Trophoblast cell (in vitro differentiated cells and primary cell): Measurements from ENCODE around the gene EVI5L.

Experiments used
- DNase-seq, 2 donors: peaks; one replicate each; pipeline ENCODE4 v3.0.0-alpha.2; 2016
- H2AFZ ChIP-seq: 2 replicates; pipeline ENCODE4 v1.6.1; 2013; ENCODE audit warnings: low read length, moderate library complexity, mild to moderate bottlenecking; ENCODE audit not compliant: insufficient read depth, poor library complexity
- H2AK5ac ChIP-seq: 2 replicates; pipeline ENCODE4 v1.6.1; 2013; ENCODE audit warnings: mild to moderate bottlenecking, low read length
- H2BK120ac ChIP-seq: 2 replicates; pipeline ENCODE4 v1.6.1; 2013; ENCODE audit warnings: low read length, mild to moderate bottlenecking, moderate library complexity; ENCODE audit not compliant: insufficient read depth, poor library complexity
- H2BK12ac ChIP-seq: 2 replicates; pipeline ENCODE4 v1.6.1; 2013; ENCODE audit warnings: mild to moderate bottlenecking, low read length, moderate library complexity
- H2BK5ac ChIP-seq: 2 replicates; pipeline ENCODE4 v1.6.1; 2013; ENCODE audit warnings: low read length, low read depth, moderate library complexity, mild to moderate bottlenecking; ENCODE audit not compliant: poor library complexity
- H3K14ac ChIP-seq: 2 replicates; pipeline ENCODE4 v1.6.1; 2013; ENCODE audit warnings: mild to moderate bottlenecking, low read length
- H3K18ac ChIP-seq: 2 replicates; pipeline ENCODE4 v1.6.1; 2013; ENCODE audit warnings: mild to moderate bottlenecking, low read length
- H3K23ac ChIP-seq: 2 replicates; pipeline ENCODE4 v1.6.1; 2013; ENCODE audit warnings: low read length
- H3K27ac ChIP-seq: 2 replicates; pipeline ENCODE4 v1.5.1; 2013; ENCODE audit warnings: low read depth, mild to moderate bottlenecking, inconsistent platforms, low read length, moderate library complexity
- H3K27me3 ChIP-seq: 2 replicates; pipeline ENCODE4 v1.6.1; 2013; ENCODE audit warnings: inconsistent platforms, mild to moderate bottlenecking, low read length, moderate library complexity; ENCODE audit not compliant: insufficient read depth
- H3K36me3 ChIP-seq, 2 experiments: 1 replicate in 1 of 2; 2 replicates in 1 of 2; pipeline ENCODE4 v1.6.1; 2013; ENCODE audit warnings: low read length in 2 of 2, mild to moderate bottlenecking in 2 of 2, moderate library complexity in 1 of 2; ENCODE audit not compliant: insufficient read depth in 2 of 2, control insufficient read depth in 1 of 2
- H3K4ac ChIP-seq: 2 replicates; pipeline ENCODE4 v1.6.1; 2013; ENCODE audit warnings: low read depth, mild to moderate bottlenecking, low read length, moderate library complexity
- H3K4me1 ChIP-seq, 2 experiments: 1 replicate in 1 of 2; 2 replicates in 1 of 2; pipeline ENCODE4 v1.6.1; 2013; ENCODE audit warnings: low read length in 2 of 2, mild to moderate bottlenecking in 2 of 2, moderate library complexity in 1 of 2; ENCODE audit not compliant: insufficient read depth in 2 of 2, control insufficient read depth in 1 of 2
- H3K4me2 ChIP-seq: 2 replicates; pipeline ENCODE4 v1.6.1; 2013; ENCODE audit warnings: inconsistent platforms, mild to moderate bottlenecking, low read length, moderate library complexity
- H3K4me3 ChIP-seq: 2 replicates; pipeline ENCODE4 v1.5.1; 2013; ENCODE audit warnings: mild to moderate bottlenecking, low read depth, low read length, inconsistent platforms
- H3K79me1 ChIP-seq: one replicate; pipeline ENCODE4 v1.6.1; 2013; ENCODE audit warnings: low read length
- H3K79me2 ChIP-seq: 2 replicates; pipeline ENCODE4 v1.6.1; 2013; ENCODE audit warnings: low read length, mild to moderate bottlenecking; ENCODE audit not compliant: control insufficient read depth, insufficient read depth, poor library complexity
- H3K9ac ChIP-seq: 2 replicates; pipeline ENCODE4 v1.6.1; 2013; ENCODE audit warnings: mild to moderate bottlenecking, low read length
- H3K9me3 ChIP-seq: 2 replicates; pipeline ENCODE4 v1.6.1; 2013; ENCODE audit warnings: low read depth, mild to moderate bottlenecking, control low read depth, inconsistent platforms, low read length; ENCODE audit not compliant: insufficient read depth
- H4K12ac ChIP-seq: 2 replicates; pipeline ENCODE4 v1.6.1; 2013; ENCODE audit warnings: low read depth, mild to moderate bottlenecking, low read length, moderate library complexity
- H4K8ac ChIP-seq: 2 replicates; pipeline ENCODE4 v1.6.1; 2013; ENCODE audit warnings: low read depth, mild to moderate bottlenecking, low read length, moderate library complexity
- H4K91ac ChIP-seq: one replicate; pipeline ENCODE4 v1.6.1; 2013; ENCODE audit warnings: low read depth, mild to moderate bottlenecking, low read length, moderate library complexity
- WGBS: extraction: QIAGEN DNeasy Blood & Tissue Kit; methylation state at CpG from one replicate; pipeline ENCODE4 v1.1.7; 2013; ENCODE audit warnings: missing lambda C conversion rate; ENCODE audit not compliant: insufficient read length, insufficient coverage; ENCODE audit errors: extremely low coverage; 5-methylcytosine and 5-hydroxymethylcytosine counted together

EVI5L gene

GRCh38 chr19:7864690-7865074, 34.7 kb downstream of the EVI5L start:
- Histone ChIP-seq H4K8ac (no peak overlapping the region), H3K4me1 (peaks cover 10 to 24% of the 10 kb centered on the region in 2 experiments), H2BK12ac (no peak overlapping the region), H3K79me2 (no peaks in the 10 kb centered on the region), H3K36me3 (no peaks in the 10 kb centered on the region), H3K4me3 (no peak overlapping the region), H4K91ac (no peak overlapping the region), H3K79me1 (no peaks in the 10 kb centered on the region), H3K9ac (no peak overlapping the region), H3K14ac (no peak overlapping the region), H2BK5ac (no peak overlapping the region), H3K18ac (no peak overlapping the region), H2AFZ (no peak overlapping the region), H3K23ac (no peak overlapping the region), H3K9me3 (peaks cover 10% of the 10 kb centered on the region), H4K12ac (no peak overlapping the region), H3K4me2 (no peak overlapping the region), H2AK5ac (no peak overlapping the region), H2BK120ac (no peak overlapping the region), H3K27me3 (peaks cover 27% of the 10 kb centered on the region), H3K4ac (no peak overlapping the region), H3K27ac (no peak overlapping the region)
- DNase-seq: no peak
- no CpG with 5 or more reads among the region's 18 CpGs for WGBS

- Histone ChIP-seq H3K9me3 (peaks cover 11% of the 10 kb centered on the region), H3K79me2 (no peaks in the 10 kb centered on the region), H3K14ac (no peak overlapping the region), H3K4me2 (no peak overlapping the region), H3K4ac (no peak overlapping the region), H2BK5ac (no peak overlapping the region), H2BK120ac (no peak overlapping the region), H4K12ac (no peak overlapping the region), H3K36me3 (no peaks in the 10 kb centered on the region), H2BK12ac (no peak overlapping the region), H3K79me1 (no peaks in the 10 kb centered on the region), H3K18ac (no peak overlapping the region), H3K4me1 (peaks cover 13 to 28% of the 10 kb centered on the region in 2 experiments), H2AFZ (no peak overlapping the region), H3K23ac (no peak overlapping the region), H4K91ac (no peak overlapping the region), H4K8ac (no peak overlapping the region), H3K9ac (no peak overlapping the region), H3K27ac (no peak overlapping the region), H3K27me3 (peaks cover 27% of the 10 kb centered on the region), H2AK5ac (no peak overlapping the region), H3K4me3 (no peak overlapping the region)
- DNase-seq: no peak
- no CpG with 5 or more reads among the region's 10 CpGs for WGBS
These were observed 35.4 kb downstream of the EVI5L start for GRCh38 chr19:7865262-7865911.

DNA sequence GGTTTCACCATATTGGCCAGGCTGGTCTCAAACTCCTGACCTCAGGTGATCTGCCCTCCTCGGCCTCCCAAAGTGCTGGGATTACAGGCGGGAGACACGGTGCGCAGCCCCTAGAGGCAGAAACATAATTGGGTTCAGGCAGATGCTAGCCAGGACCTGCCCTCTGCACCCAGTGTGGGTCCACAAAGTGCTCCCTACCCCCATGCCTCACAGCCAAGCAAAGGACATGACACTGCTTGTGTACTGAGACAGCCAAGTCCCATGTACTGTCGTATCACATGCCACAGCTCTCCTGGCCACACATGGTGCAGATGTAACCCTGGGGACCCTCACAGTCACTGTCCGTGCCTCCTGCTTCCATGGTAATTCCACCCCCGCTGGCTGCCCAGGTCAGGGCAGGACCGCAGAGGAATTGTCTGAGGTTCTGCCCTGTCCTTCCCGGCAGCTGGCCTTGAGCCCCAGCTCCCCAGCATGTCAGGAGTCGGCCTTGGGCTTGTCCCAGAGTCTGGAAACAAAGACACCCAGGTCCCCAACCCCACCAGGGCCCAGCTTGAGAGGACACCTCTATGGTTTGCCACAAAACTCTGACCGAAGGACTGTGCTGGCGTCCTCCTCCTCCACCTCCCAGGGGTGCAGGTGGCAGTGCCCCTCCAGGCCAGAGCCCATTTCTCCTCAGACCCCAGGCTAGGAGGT, 36.5 kb downstream of the EVI5L start:
- Histone ChIP-seq H3K18ac (no peak overlapping the region), H3K27ac (no peak overlapping the region), H4K8ac (no peak overlapping the region), H3K36me3 (no peaks in the 10 kb centered on the region), H2BK12ac (no peak overlapping the region), H3K9me3 (peaks cover 13% of the 10 kb centered on the region), H2AFZ (no peak overlapping the region), H3K14ac (no peak overlapping the region), H3K9ac (no peak overlapping the region), H2AK5ac (no peak overlapping the region), H3K79me1 (no peaks in the 10 kb centered on the region), H3K27me3 (peaks cover 27% of the 10 kb centered on the region), H4K12ac (no peak overlapping the region), H3K4ac (no peak overlapping the region), H4K91ac (no peak overlapping the region), H3K4me3 (no peak overlapping the region), H3K4me2 (no peak overlapping the region), H3K4me1 (peaks cover 13 to 37% of the 10 kb centered on the region in 2 experiments), H3K23ac (no peak overlapping the region), H2BK120ac (no peak overlapping the region), H3K79me2 (no peaks in the 10 kb centered on the region), H2BK5ac (no peak overlapping the region)
- no CpG with 5 or more reads among the region's 12 CpGs for WGBS
- no peak for DNase-seq

- peaks cover 3% of the 10 kb centered on the region for H3K79me1 ChIP-seq
- H3K36me3 ChIP-seq: no peaks in the 10 kb centered on the region
- DNase-seq: no peak
- no peak overlapping the region for H2AK5ac ChIP-seq
- H2AFZ ChIP-seq: no peak overlapping the region
- H3K9me3 ChIP-seq: peaks cover 13% of the 10 kb centered on the region
- no CpG with 5 or more reads among the region's 9 CpGs for WGBS
- no peak overlapping the region for H3K27ac ChIP-seq
- no peak overlapping the region for H3K23ac ChIP-seq
- peaks cover 21% of the 10 kb centered on the region for H3K27me3 ChIP-seq
- H2BK12ac ChIP-seq: no peak overlapping the region
- no peak overlapping the region for H3K4me3 ChIP-seq
- no peak overlapping the region for H2BK5ac ChIP-seq
- H4K12ac ChIP-seq: no peak overlapping the region
- no peaks in the 10 kb centered on the region for H3K79me2 ChIP-seq
- peaks cover 16 to 36% of the 10 kb centered on the region in 2 experiments for H3K4me1 ChIP-seq
- no peak overlapping the region for H3K18ac ChIP-seq
- no peak overlapping the region for H3K4ac ChIP-seq
- no peak overlapping the region for H3K14ac ChIP-seq
- H3K9ac ChIP-seq: no peak overlapping the region
- H3K4me2 ChIP-seq: no peak overlapping the region
- no peak overlapping the region for H4K91ac ChIP-seq
- H4K8ac ChIP-seq: no peak overlapping the region
- no peak overlapping the region for H2BK120ac ChIP-seq
These were observed 37.2 kb downstream of the EVI5L start for GRCh38 chr19:7867092-7867844.
